ENCODE data around the gene GNA12.

GRCh38 chr7:2774280-2774679 lies 69.8 kb downstream of the GNA12 start:
- TF ChIP-seq CTCF (IDR thresholded peaks at IDR 0.05) (no peak), EZH2 (IDR thresholded peaks at IDR 0.05) (no peak)

Data from neural progenitor cell (in vitro differentiated cells).